ENCODE results near the gene CSAG1. TPM values are rescaled to one million over a fixed set of nuclear protein-coding genes. Genes with fewer than 3 reads are reported as not detected.
"Not testable (repeated sequence)": the region's sequence is repeated elsewhere in the genome, so short reads cannot be mapped to it uniquely, and the experiment has no call there.

Gene CSAG1
- under 1 TPM in 1 of 6 experiments, not detected in 5; 0.51 TPM for total RNA-seq (2021; fragmentation: NEBNext Ultra II Directional; extraction: Animal tissue kit (Norgen Biotek cat#: 25700))
- long read RNA-seq = 0 reads

- no peak within 1 kb of the TSS for H3K27ac Mint-ChIP-seq
- TF ChIP-seq, protein P1, sequence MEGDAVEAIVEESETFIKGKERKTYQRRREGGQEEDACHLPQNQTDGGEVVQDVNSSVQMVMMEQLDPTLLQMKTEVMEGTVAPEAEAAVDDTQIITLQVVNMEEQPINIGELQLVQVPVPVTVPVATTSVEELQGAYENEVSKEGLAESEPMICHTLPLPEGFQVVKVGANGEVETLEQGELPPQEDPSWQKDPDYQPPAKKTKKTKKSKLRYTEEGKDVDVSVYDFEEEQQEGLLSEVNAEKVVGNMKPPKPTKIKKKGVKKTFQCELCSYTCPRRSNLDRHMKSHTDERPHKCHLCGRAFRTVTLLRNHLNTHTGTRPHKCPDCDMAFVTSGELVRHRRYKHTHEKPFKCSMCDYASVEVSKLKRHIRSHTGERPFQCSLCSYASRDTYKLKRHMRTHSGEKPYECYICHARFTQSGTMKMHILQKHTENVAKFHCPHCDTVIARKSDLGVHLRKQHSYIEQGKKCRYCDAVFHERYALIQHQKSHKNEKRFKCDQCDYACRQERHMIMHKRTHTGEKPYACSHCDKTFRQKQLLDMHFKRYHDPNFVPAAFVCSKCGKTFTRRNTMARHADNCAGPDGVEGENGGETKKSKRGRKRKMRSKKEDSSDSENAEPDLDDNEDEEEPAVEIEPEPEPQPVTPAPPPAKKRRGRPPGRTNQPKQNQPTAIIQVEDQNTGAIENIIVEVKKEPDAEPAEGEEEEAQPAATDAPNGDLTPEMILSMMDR (IDR thresholded peaks at IDR 0.05) = no peak
- H3K4me1 Mint-ChIP-seq (ENCODE audit: low read depth) = no peaks in the 10 kb centered on the region
- no peaks in the 10 kb centered on the region; the same call in 1 of the 2 replicates for H3K27me3 Mint-ChIP-seq (ENCODE audit: insufficient read depth)
- no peak for DNase-seq
- no peaks in the 10 kb centered on the region for H3K9me3 Mint-ChIP-seq
- H3K4me3 Mint-ChIP-seq = no peak within 1 kb of the TSS
- no peaks in the 10 kb centered on the region for H3K36me3 Mint-ChIP-seq (ENCODE audit: low read depth)
Measured at GRCh38 chrX:152733261-152733975, at the start of gene CSAG1, which contains the start of gene MAGEA12. Gene CSAG1, minus strand, starts transcription at chrX:152733721. Its CDS starts 1,261 bp downstream, at chrX:152732460. Gene MAGEA12, plus strand, starts transcription at chrX:152733757. Its CDS starts 2,405 bp downstream, at chrX:152736162.

GRCh38 chrX:152769549-152770289 lies 36.2 kb upstream of the CSAG1 start, which contains the start of gene MAGEA6:
Gene MAGEA6, minus strand, starts transcription at chrX:152769689. Its CDS starts 2,039 bp downstream, at chrX:152767650.
- not testable (repeated sequence) for H3K36me3 Mint-ChIP-seq (ENCODE audit: low read depth)

GRCh38 chrX:152766562-152766961 lies 33.0 kb upstream of the CSAG1 start:
- not testable (repeated sequence) for H3K27ac Mint-ChIP-seq; H3K36me3 Mint-ChIP-seq (ENCODE audit: low read depth); H3K27me3 Mint-ChIP-seq (ENCODE audit: insufficient read depth); H3K4me3 Mint-ChIP-seq; H3K4me1 Mint-ChIP-seq (ENCODE audit: low read depth); H3K9me3 Mint-ChIP-seq; DNase-seq

More at GRCh38 chrX:152769549-152770289, 36.2 kb upstream of the CSAG1 start, which contains the start of gene MAGEA6:
- not testable (repeated sequence) for H3K27ac Mint-ChIP-seq; H3K27me3 Mint-ChIP-seq (ENCODE audit: insufficient read depth); H3K4me1 Mint-ChIP-seq (ENCODE audit: low read depth); H3K4me3 Mint-ChIP-seq; H3K9me3 Mint-ChIP-seq; DNase-seq

DNA sequence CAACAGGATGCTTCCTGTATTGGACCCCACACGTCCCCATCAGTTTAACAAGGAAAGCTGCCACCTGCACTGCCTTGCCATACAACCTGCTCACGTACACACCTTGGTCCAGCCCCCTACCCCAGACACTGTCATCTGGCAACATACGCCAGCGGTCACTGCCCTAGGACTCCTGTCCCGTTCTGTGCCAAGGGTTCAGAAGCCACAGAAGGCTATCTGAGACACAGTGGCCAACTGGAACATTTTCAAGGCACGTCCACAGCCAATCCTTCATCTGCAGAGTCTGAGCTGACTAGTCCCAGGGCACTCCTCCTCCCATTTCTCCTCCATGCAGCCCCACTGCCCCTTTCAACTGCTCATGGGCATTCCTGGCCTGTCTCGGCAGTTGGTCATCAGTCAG lies 28.1 kb upstream of the CSAG1 start:
- not testable (repeated sequence) for DNase-seq; H3K27ac Mint-ChIP-seq; H3K27me3 Mint-ChIP-seq (ENCODE audit: insufficient read depth); H3K4me1 Mint-ChIP-seq (ENCODE audit: low read depth); H3K9me3 Mint-ChIP-seq; H3K36me3 Mint-ChIP-seq (ENCODE audit: low read depth); H3K4me3 Mint-ChIP-seq

- H3K9me3 Mint-ChIP-seq = not testable (repeated sequence)
Measured at GRCh38 chrX:152759544-152759943, 26.0 kb upstream of the CSAG1 start.

DNA sequence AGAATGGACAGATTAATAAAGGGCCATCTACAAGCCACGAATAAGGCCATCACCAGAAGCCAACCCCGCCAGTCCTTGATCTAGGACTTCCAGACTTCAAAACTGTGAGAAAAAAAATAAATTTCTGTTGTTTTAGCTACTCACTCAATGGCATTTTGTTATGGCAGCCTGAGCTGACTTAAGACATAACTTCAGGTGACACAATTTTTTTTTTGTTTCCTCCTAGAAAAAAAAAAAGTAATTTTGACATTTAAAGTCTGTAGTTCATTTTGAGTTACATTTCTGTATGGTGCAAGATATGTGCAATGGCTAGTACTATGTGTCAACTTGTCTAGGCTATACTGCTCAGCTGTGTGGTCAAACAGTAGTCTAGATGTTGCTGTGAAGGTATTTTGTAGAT lies 25.4 kb upstream of the CSAG1 start, which contains the start of gene CSAG3:
CSAG3 (plus strand) TSS at position 301 of the 400 bp plus-strand sequence.
- not testable (repeated sequence) for H3K27ac Mint-ChIP-seq; H3K27me3 Mint-ChIP-seq (ENCODE audit: insufficient read depth); DNase-seq; H3K9me3 Mint-ChIP-seq; H3K4me1 Mint-ChIP-seq (ENCODE audit: low read depth); H3K36me3 Mint-ChIP-seq (ENCODE audit: low read depth); H3K4me3 Mint-ChIP-seq

More at GRCh38 chrX:152759544-152759943, 26.0 kb upstream of the CSAG1 start:
- H3K27me3 Mint-ChIP-seq (ENCODE audit: insufficient read depth); H3K4me3 Mint-ChIP-seq; H3K36me3 Mint-ChIP-seq (ENCODE audit: low read depth); H3K4me1 Mint-ChIP-seq (ENCODE audit: low read depth); H3K27ac Mint-ChIP-seq; DNase-seq: not testable (repeated sequence)

GRCh38 chrX:152754871-152755270 lies 21.4 kb upstream of the CSAG1 start:
- not testable (repeated sequence) for H3K9me3 Mint-ChIP-seq; H3K4me1 Mint-ChIP-seq (ENCODE audit: low read depth); H3K27ac Mint-ChIP-seq; H3K27me3 Mint-ChIP-seq (ENCODE audit: insufficient read depth); H3K4me3 Mint-ChIP-seq; DNase-seq; H3K36me3 Mint-ChIP-seq (ENCODE audit: low read depth)

DNA sequence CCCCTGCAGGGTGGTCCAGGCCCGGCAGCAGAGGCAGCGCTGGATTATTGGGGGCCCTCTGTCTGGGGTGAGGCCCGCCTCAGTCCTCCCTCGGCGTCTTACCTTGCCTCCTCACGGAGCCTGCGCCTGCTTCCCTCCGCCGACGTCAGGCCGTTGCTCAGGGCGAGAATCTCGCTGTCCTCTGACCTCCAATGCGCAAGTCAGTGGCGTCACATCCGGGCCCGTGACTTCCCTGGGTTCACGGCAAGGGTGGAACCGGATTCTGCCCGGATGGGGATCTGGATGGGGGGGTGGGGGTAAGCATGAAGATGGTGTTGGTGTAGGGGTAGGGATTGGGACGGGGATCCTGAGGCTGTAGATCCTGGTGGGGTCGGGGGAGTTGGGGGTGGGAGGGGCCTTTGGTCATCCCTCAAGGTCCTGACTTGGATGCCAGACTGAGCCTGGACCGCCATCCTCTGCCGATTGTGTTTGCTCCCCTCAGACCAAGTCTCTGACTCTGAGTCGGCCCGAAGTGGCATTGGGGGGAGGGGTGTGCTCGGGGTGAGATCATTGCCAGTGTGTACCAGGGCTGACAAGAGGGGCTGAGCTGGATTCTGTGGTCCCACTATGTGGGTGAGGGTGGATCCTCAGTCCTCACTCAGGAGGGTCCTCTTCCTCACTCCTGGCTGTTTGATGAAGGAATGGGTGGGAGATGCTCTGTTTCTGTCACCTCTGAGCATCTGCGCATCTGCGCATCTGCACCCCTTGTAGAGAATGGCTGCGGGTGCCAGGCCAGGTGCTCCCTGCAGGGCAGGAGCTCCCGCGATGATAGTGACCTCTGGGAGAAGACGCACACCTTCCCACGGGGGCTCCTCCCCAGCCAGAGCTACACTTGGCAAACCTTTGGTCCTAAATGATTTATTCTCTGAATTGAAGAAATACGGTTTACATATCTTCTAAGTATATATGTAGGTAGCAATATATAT lies 20.4 kb upstream of the CSAG1 start, which contains the start of gene MAGEA2:
MAGEA2 (minus strand) TSS at position 157 of the 965 bp plus-strand sequence. CDS start 2,479 bp downstream, outside the sequence.
- DNase-seq; H3K4me1 Mint-ChIP-seq (ENCODE audit: low read depth); H3K36me3 Mint-ChIP-seq (ENCODE audit: low read depth); H3K27ac Mint-ChIP-seq; H3K4me3 Mint-ChIP-seq; H3K27me3 Mint-ChIP-seq (ENCODE audit: insufficient read depth); H3K9me3 Mint-ChIP-seq: not testable (repeated sequence)
